Trophoblast cell (in vitro differentiated cells and primary cell): ENCODE data around the gene ITGA3.

Experiments used
- DNase-seq, 2 donors: peaks; one replicate each; pipeline ENCODE4 v3.0.0-alpha.2; 2016
- H2AFZ ChIP-seq: 2 replicates; pipeline ENCODE4 v1.6.1; 2013; ENCODE audit warnings: low read length, moderate library complexity, mild to moderate bottlenecking; ENCODE audit not compliant: insufficient read depth, poor library complexity
- H2AK5ac ChIP-seq: 2 replicates; pipeline ENCODE4 v1.6.1; 2013; ENCODE audit warnings: mild to moderate bottlenecking, low read length
- H2BK120ac ChIP-seq: 2 replicates; pipeline ENCODE4 v1.6.1; 2013; ENCODE audit warnings: low read length, mild to moderate bottlenecking, moderate library complexity; ENCODE audit not compliant: insufficient read depth, poor library complexity
- H2BK12ac ChIP-seq: 2 replicates; pipeline ENCODE4 v1.6.1; 2013; ENCODE audit warnings: mild to moderate bottlenecking, low read length, moderate library complexity
- H2BK5ac ChIP-seq: 2 replicates; pipeline ENCODE4 v1.6.1; 2013; ENCODE audit warnings: low read length, low read depth, moderate library complexity, mild to moderate bottlenecking; ENCODE audit not compliant: poor library complexity
- H3K14ac ChIP-seq: 2 replicates; pipeline ENCODE4 v1.6.1; 2013; ENCODE audit warnings: mild to moderate bottlenecking, low read length
- H3K18ac ChIP-seq: 2 replicates; pipeline ENCODE4 v1.6.1; 2013; ENCODE audit warnings: mild to moderate bottlenecking, low read length
- H3K23ac ChIP-seq: 2 replicates; pipeline ENCODE4 v1.6.1; 2013; ENCODE audit warnings: low read length
- H3K27ac ChIP-seq: 2 replicates; pipeline ENCODE4 v1.5.1; 2013; ENCODE audit warnings: low read depth, mild to moderate bottlenecking, inconsistent platforms, low read length, moderate library complexity
- H3K27me3 ChIP-seq: 2 replicates; pipeline ENCODE4 v1.6.1; 2013; ENCODE audit warnings: inconsistent platforms, mild to moderate bottlenecking, low read length, moderate library complexity; ENCODE audit not compliant: insufficient read depth
- H3K36me3 ChIP-seq, 2 experiments: 1 replicate in 1 of 2; 2 replicates in 1 of 2; pipeline ENCODE4 v1.6.1; 2013; ENCODE audit warnings: low read length in 2 of 2, mild to moderate bottlenecking in 2 of 2, moderate library complexity in 1 of 2; ENCODE audit not compliant: insufficient read depth in 2 of 2, control insufficient read depth in 1 of 2
- H3K4ac ChIP-seq: 2 replicates; pipeline ENCODE4 v1.6.1; 2013; ENCODE audit warnings: low read depth, mild to moderate bottlenecking, low read length, moderate library complexity
- H3K4me1 ChIP-seq, 2 experiments: 1 replicate in 1 of 2; 2 replicates in 1 of 2; pipeline ENCODE4 v1.6.1; 2013; ENCODE audit warnings: low read length in 2 of 2, mild to moderate bottlenecking in 2 of 2, moderate library complexity in 1 of 2; ENCODE audit not compliant: insufficient read depth in 2 of 2, control insufficient read depth in 1 of 2
- H3K4me2 ChIP-seq: 2 replicates; pipeline ENCODE4 v1.6.1; 2013; ENCODE audit warnings: inconsistent platforms, mild to moderate bottlenecking, low read length, moderate library complexity
- H3K4me3 ChIP-seq: 2 replicates; pipeline ENCODE4 v1.5.1; 2013; ENCODE audit warnings: mild to moderate bottlenecking, low read depth, low read length, inconsistent platforms
- H3K79me1 ChIP-seq: one replicate; pipeline ENCODE4 v1.6.1; 2013; ENCODE audit warnings: low read length
- H3K79me2 ChIP-seq: 2 replicates; pipeline ENCODE4 v1.6.1; 2013; ENCODE audit warnings: low read length, mild to moderate bottlenecking; ENCODE audit not compliant: control insufficient read depth, insufficient read depth, poor library complexity
- H3K9ac ChIP-seq: 2 replicates; pipeline ENCODE4 v1.6.1; 2013; ENCODE audit warnings: mild to moderate bottlenecking, low read length
- H3K9me3 ChIP-seq: 2 replicates; pipeline ENCODE4 v1.6.1; 2013; ENCODE audit warnings: low read depth, mild to moderate bottlenecking, control low read depth, inconsistent platforms, low read length; ENCODE audit not compliant: insufficient read depth
- H4K12ac ChIP-seq: 2 replicates; pipeline ENCODE4 v1.6.1; 2013; ENCODE audit warnings: low read depth, mild to moderate bottlenecking, low read length, moderate library complexity
- H4K8ac ChIP-seq: 2 replicates; pipeline ENCODE4 v1.6.1; 2013; ENCODE audit warnings: low read depth, mild to moderate bottlenecking, low read length, moderate library complexity
- H4K91ac ChIP-seq: one replicate; pipeline ENCODE4 v1.6.1; 2013; ENCODE audit warnings: low read depth, mild to moderate bottlenecking, low read length, moderate library complexity
- WGBS: extraction: QIAGEN DNeasy Blood & Tissue Kit; methylation state at CpG from one replicate; pipeline ENCODE4 v1.1.7; 2013; ENCODE audit warnings: missing lambda C conversion rate; ENCODE audit not compliant: insufficient read length, insufficient coverage; ENCODE audit errors: extremely low coverage; 5-methylcytosine and 5-hydroxymethylcytosine counted together

Gene ITGA3

GRCh38 chr17:50125420-50125997 lies 69.6 kb downstream of the ITGA3 start:
- H2BK120ac ChIP-seq: no peak overlapping the region
- H4K91ac ChIP-seq: no peak overlapping the region
- no peak overlapping the region for H3K9ac ChIP-seq
- no peaks in the 10 kb centered on the region for H3K36me3 ChIP-seq
- no peak overlapping the region for H2AFZ ChIP-seq
- WGBS: no CpG with 5 or more reads among the region's 4 CpGs
- no peak overlapping the region for H3K4me2 ChIP-seq
- no peak overlapping the region for H3K27ac ChIP-seq
- no peaks in the 10 kb centered on the region for H3K27me3 ChIP-seq
- peaks cover 28 to 33% of the 10 kb centered on the region in 2 experiments for H3K4me1 ChIP-seq
- H3K18ac ChIP-seq: no peak overlapping the region
- H3K4ac ChIP-seq: no peak overlapping the region
- no peak overlapping the region for H2BK5ac ChIP-seq
- no peak for DNase-seq
- H4K12ac ChIP-seq: no peak overlapping the region
- no peak overlapping the region for H3K4me3 ChIP-seq
- no peak overlapping the region for H3K23ac ChIP-seq
- H2BK12ac ChIP-seq: no peak overlapping the region
- H3K79me2 ChIP-seq: peaks cover 2% of the 10 kb centered on the region
- no peak overlapping the region for H4K8ac ChIP-seq
- H3K9me3 ChIP-seq: peaks cover 3% of the 10 kb centered on the region
- H3K14ac ChIP-seq: no peak overlapping the region
- H3K79me1 ChIP-seq: peaks cover 20% of the 10 kb centered on the region
- no peak overlapping the region for H2AK5ac ChIP-seq

- H3K4me2 ChIP-seq: no peak overlapping the region
- peaks cover 2% of the 10 kb centered on the region for H3K79me2 ChIP-seq
- no peak overlapping the region for H3K23ac ChIP-seq
- H3K4ac ChIP-seq: peak overlapping the region; percentile 50
- peaks cover 36 to 37% of the 10 kb centered on the region in 2 experiments for H3K4me1 ChIP-seq
- peak overlapping the region; percentile 42 for H4K8ac ChIP-seq
- peak overlapping the region; percentile 21 for H3K27ac ChIP-seq
- peak overlapping the region; percentile 73 for H4K91ac ChIP-seq
- H2BK12ac ChIP-seq: peak overlapping the region; percentile 48
- H3K9me3 ChIP-seq: peaks cover 3% of the 10 kb centered on the region
- peaks cover 20% of the 10 kb centered on the region for H3K79me1 ChIP-seq
- no CpG with 5 or more reads among the region's 6 CpGs for WGBS
- H3K14ac ChIP-seq: peak overlapping the region; percentile 49
- peak overlapping the region; percentile 57 for H2BK120ac ChIP-seq
- H3K9ac ChIP-seq: no peak overlapping the region
- no peak for DNase-seq
- no peaks in the 10 kb centered on the region for H3K36me3 ChIP-seq
- peak overlapping the region; percentile 32 for H2AK5ac ChIP-seq
- H3K27me3 ChIP-seq: no peaks in the 10 kb centered on the region
- no peak overlapping the region for H2BK5ac ChIP-seq
- H3K4me3 ChIP-seq: no peak overlapping the region
- peak overlapping the region; percentile 72 for H3K18ac ChIP-seq
- H4K12ac ChIP-seq: no peak overlapping the region
- H2AFZ ChIP-seq: no peak overlapping the region
Observed at GRCh38 chr17:50127697-50128361, 71.9 kb downstream of the ITGA3 start.

- Histone ChIP-seq H3K18ac (peak overlapping the region; percentile 80), H4K8ac (peak overlapping the region; percentile 52), H3K27me3 (no peaks in the 10 kb centered on the region), H3K79me2 (peaks cover 2% of the 10 kb centered on the region), H3K9me3 (peaks cover 3% of the 10 kb centered on the region), H2AFZ (peak overlapping the region; percentile 2), H2AK5ac (peak overlapping the region; percentile 17), H2BK5ac (peak overlapping the region; percentile 15), H3K14ac (peak overlapping the region; percentile 43), H3K79me1 (peaks cover 15% of the 10 kb centered on the region), H3K23ac (no peak overlapping the region), H3K4ac (peak overlapping the region; percentile 3), H3K36me3 (no peaks in the 10 kb centered on the region), H4K91ac (peak overlapping the region; percentile 87), H2BK12ac (peak overlapping the region; percentile 76), H2BK120ac (peak overlapping the region; percentile 83), H3K27ac (peak overlapping the region; percentile 60), H3K4me1 (peaks cover 36 to 37% of the 10 kb centered on the region in 2 experiments), H3K4me2 (peak overlapping the region; percentile 64), H4K12ac (peak overlapping the region; percentile 2), H3K4me3 (peak overlapping the region; percentile 73), H3K9ac (peak overlapping the region; percentile 17)
- WGBS: no CpG with 5 or more reads among the region's 32 CpGs
- no peak for DNase-seq
Observed at GRCh38 chr17:50128441-50129352, 72.8 kb downstream of the ITGA3 start.

- peaks cover 3% of the 10 kb centered on the region for H3K9me3 ChIP-seq
- H3K4me2 ChIP-seq: peak overlapping the region; percentile 64
- no peaks in the 10 kb centered on the region for H3K27me3 ChIP-seq
- H2BK120ac ChIP-seq: peak overlapping the region; percentile 65
- H4K12ac ChIP-seq: no peak overlapping the region
- DNase-seq: no peak
- peak overlapping the region; percentile 56 for H2AFZ ChIP-seq
- H3K18ac ChIP-seq: peak overlapping the region; percentile 76
- peak overlapping the region; percentile 87 for H4K91ac ChIP-seq
- H2BK5ac ChIP-seq: no peak overlapping the region
- no peak overlapping the region for H3K4ac ChIP-seq
- peaks cover 14% of the 10 kb centered on the region for H3K79me1 ChIP-seq
- no peak overlapping the region for H2BK12ac ChIP-seq
- H2AK5ac ChIP-seq: no peak overlapping the region
- H3K4me1 ChIP-seq: peaks cover 31 to 37% of the 10 kb centered on the region in 2 experiments
- H3K23ac ChIP-seq: no peak overlapping the region
- H3K14ac ChIP-seq: peak overlapping the region; percentile 69
- H3K9ac ChIP-seq: no peak overlapping the region
- WGBS: no CpG with 5 or more reads among the region's 31 CpGs
- H3K79me2 ChIP-seq: peaks cover 2% of the 10 kb centered on the region
- H3K36me3 ChIP-seq: peaks cover 1 to 3% of the 10 kb centered on the region in 2 experiments
- peak overlapping the region; percentile 73 for H3K4me3 ChIP-seq
- H3K27ac ChIP-seq: no peak overlapping the region
- peak overlapping the region; percentile 59 for H4K8ac ChIP-seq
Observed at GRCh38 chr17:50129353-50129727, 73.4 kb downstream of the ITGA3 start.
